Muscle of back (tissue), 11 donors: Measurements from ENCODE around the gene FBXO40. TPM values are rescaled to one million over a fixed set of nuclear protein-coding genes. Genes with fewer than 3 reads are reported as not detected.

Experiments used
- DNase-seq, 3 donors: peaks; one replicate each; pipeline versions ENCODE4 v3.0.0 to v3.0.0-alpha.2; 2013
- polyA plus RNA-seq, 10 donors: library from polyadenylated mRNA; unstranded; fragments of 120-200 nt; gene quantifications; one replicate each; pipeline ENCODE4 v1.2.1, GENCODE V29; 2013; ENCODE audit not compliant: insufficient read length in 10 of 10

The FBXO40 gene
- polyA plus RNA-seq, 10 donors, result 2.0 to 5.1 (median 2.4) TPM

- DNase-seq, result no peak
Measured at GRCh38 chr3:121606106-121606505, 12.9 kb downstream of the FBXO40 start.

GRCh38 chr3:121619691-121620090, 26.5 kb downstream of the FBXO40 start:
- DNase-seq, result no peak

- DNase-seq, result no peak
Measured at GRCh38 chr3:121621491-121621890, 28.3 kb downstream of the FBXO40 start.

GRCh38 chr3:121624147-121624899, 31.1 kb downstream of the FBXO40 start:
- DNase-seq, result no peak

GRCh38 chr3:121626495-121626894, 33.3 kb downstream of the FBXO40 start:
- no peak for DNase-seq

- no peak for DNase-seq
Measured at GRCh38 chr3:121627211-121627610, 34.0 kb downstream of the FBXO40 start.

GRCh38 chr3:121627622-121628021, 34.4 kb downstream of the FBXO40 start:
- no peak for DNase-seq

GRCh38 chr3:121629601-121630000, 36.4 kb downstream of the FBXO40 start:
- no peak for DNase-seq

GRCh38 chr3:121630355-121630754, 37.2 kb downstream of the FBXO40 start:
- DNase-seq, result no peak

GRCh38 chr3:121637922-121638321, 44.7 kb downstream of the FBXO40 start:
- no peak for DNase-seq

GRCh38 chr3:121641127-121641526, 47.9 kb downstream of the FBXO40 start:
- no peak for DNase-seq

GRCh38 chr3:121642601-121643314, 49.6 kb downstream of the FBXO40 start:
- no peak for DNase-seq

GRCh38 chr3:121645054-121645453, 51.9 kb downstream of the FBXO40 start:
- DNase-seq, result no peak

GRCh38 chr3:121648219-121648958, 55.2 kb downstream of the FBXO40 start:
- peak in 2 of 3 donors; percentile 31 to 45 for DNase-seq

GRCh38 chr3:121649645-121650044, 56.5 kb downstream of the FBXO40 start:
- DNase-seq, result no peak

GRCh38 chr3:121651684-121652083, 58.5 kb downstream of the FBXO40 start:
- no peak for DNase-seq

- DNase-seq, result no peak
Measured at GRCh38 chr3:121654493-121655385, 61.6 kb downstream of the FBXO40 start.

GRCh38 chr3:121658716-121659435, 65.7 kb downstream of the FBXO40 start:
- DNase-seq, result no peak

- no peak for DNase-seq
Measured at GRCh38 chr3:121659586-121659985, 66.4 kb downstream of the FBXO40 start.

- peak in 2 of 3 donors; percentile 16 to 42 for DNase-seq
Measured at GRCh38 chr3:121660356-121661171, 67.4 kb downstream of the FBXO40 start, which contains the start of gene HCLS1. TSS of gene HCLS1 (minus strand) at chr3:121660903. CDS start at chr3:121658347, 2,556 bp downstream.
